ENCODE results near the gene ZBTB47. TPM values are rescaled to one million over a fixed set of nuclear protein-coding genes. Genes with fewer than 3 reads are reported as not detected.

The ZBTB47 gene
- total RNA-seq, 3 donors from 2014 or later (not counting 1 experiment from before 2014, with no cell fraction given): 2.1 to 3.0 (median 3.0) TPM

- Mint-ChIP-seq H3K36me3 (no peaks in the 10 kb centered on the region), H3K27ac (no peak overlapping the region), H3K4me3 (peak overlapping the region; percentile 64), H3K4me1 (peaks cover 0 to 52% of the 10 kb centered on the region in 2 donors), H3K9me3 (no peaks in the 10 kb centered on the region), H3K27me3 (ENCODE audit: low read depth in 2 of 2) (no peaks in the 10 kb centered on the region)
- intact Hi-C loops (cut with micrococcal nuclease): no loop called here
- TF ChIP-seq, protein P1, sequence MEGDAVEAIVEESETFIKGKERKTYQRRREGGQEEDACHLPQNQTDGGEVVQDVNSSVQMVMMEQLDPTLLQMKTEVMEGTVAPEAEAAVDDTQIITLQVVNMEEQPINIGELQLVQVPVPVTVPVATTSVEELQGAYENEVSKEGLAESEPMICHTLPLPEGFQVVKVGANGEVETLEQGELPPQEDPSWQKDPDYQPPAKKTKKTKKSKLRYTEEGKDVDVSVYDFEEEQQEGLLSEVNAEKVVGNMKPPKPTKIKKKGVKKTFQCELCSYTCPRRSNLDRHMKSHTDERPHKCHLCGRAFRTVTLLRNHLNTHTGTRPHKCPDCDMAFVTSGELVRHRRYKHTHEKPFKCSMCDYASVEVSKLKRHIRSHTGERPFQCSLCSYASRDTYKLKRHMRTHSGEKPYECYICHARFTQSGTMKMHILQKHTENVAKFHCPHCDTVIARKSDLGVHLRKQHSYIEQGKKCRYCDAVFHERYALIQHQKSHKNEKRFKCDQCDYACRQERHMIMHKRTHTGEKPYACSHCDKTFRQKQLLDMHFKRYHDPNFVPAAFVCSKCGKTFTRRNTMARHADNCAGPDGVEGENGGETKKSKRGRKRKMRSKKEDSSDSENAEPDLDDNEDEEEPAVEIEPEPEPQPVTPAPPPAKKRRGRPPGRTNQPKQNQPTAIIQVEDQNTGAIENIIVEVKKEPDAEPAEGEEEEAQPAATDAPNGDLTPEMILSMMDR (IDR thresholded peaks at IDR 0.05): no peak
- 95% methylated on average over 4 of the region's 4 CpGs for WGBS (ENCODE audit: insufficient coverage)
- Histone ChIP-seq H3K4me3 (ENCODE audit: low read length) (no peak overlapping the region), H3K4me1 (ENCODE audit: control insufficient read depth, insufficient read depth, low read length) (peaks cover 33% of the 10 kb centered on the region), H3K36me3 (ENCODE audit: control insufficient read depth, insufficient read depth, low read length) (no peaks in the 10 kb centered on the region), H3K9me3 (ENCODE audit: control insufficient read depth, insufficient read depth, low read length) (no peaks in the 10 kb centered on the region), H3K27me3 (ENCODE audit: control insufficient read depth, insufficient read depth, low read length) (no peaks in the 10 kb centered on the region), H3K27ac (ENCODE audit: low read length) (no peak overlapping the region)
- peak in 1 of 2 donors; percentile 31 for DNase-seq
- no peak for ATAC-seq
These were observed 1.9 kb downstream of the ZBTB47 start for GRCh38 chr3:42655331-42655888.

- H3K4me3 Mint-ChIP-seq: peak overlapping the region; percentile 25
These were observed 2.6 kb downstream of the ZBTB47 start for GRCh38 chr3:42655980-42656679.

DNA sequence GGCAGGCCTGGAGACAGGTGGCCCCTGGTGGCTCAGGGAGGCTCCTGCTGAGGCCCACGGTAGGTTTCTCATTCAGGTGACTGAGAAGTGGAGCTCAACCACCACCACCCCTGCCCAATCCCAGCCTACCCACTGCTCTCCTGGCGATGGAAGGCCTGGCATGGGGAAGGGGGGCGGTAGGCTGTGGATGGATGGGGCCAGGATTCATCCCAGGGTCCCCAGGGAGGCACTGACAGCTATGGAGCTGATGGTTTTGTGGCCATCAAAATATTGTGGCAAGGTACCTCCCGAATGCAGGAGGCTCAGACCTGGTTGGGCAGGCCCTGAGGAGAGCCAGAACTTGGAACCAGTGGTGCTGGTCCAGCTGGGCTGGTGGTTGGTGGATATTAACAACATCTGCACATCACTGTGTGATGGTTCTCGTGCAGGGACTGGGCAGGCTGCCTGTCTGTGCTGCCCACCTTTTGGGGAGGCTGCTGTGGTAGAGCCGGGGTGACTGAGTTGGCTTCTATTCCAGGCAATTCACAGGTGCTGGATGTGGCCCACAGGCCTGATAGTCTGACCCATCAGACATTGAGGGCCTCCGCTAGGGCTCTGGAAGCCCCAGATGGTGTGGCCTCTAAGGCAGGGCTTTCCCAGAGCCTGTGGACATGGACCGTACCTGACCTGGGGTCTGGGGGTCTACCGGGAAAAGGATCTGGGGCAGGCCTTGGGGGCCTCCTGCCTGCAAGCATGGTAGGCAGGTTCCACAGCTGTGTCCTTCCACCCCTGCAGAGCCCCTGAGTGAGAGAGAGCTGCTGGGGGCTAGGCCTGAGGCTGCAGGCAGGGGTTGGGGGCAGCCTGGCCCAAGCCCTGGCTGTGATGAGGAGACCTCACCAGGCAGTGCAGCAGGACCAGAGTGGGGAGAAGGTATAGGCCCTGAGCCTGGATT is 3.4 kb downstream of the ZBTB47 start:
- ATAC-seq (no peak), DNase-seq (no peak)
- intact Hi-C loops (cut with micrococcal nuclease): no loop called here
- H3K36me3 ChIP-seq (ENCODE audit: control insufficient read depth, insufficient read depth, low read length): no peaks in the 10 kb centered on the region
- H3K9me3 ChIP-seq (ENCODE audit: control insufficient read depth, insufficient read depth, low read length): no peaks in the 10 kb centered on the region
- Mint-ChIP-seq H3K4me3 (no peak overlapping the region), H3K36me3 (no peaks in the 10 kb centered on the region), H3K4me1 (peaks cover 0 to 42% of the 10 kb centered on the region in 2 donors), H3K27ac (peak overlapping the region in 1 of 2 donors; percentile 63), H3K9me3 (no peaks in the 10 kb centered on the region), H3K27me3 (ENCODE audit: low read depth in 2 of 2) (no peaks in the 10 kb centered on the region)
- H3K27me3 ChIP-seq (ENCODE audit: control insufficient read depth, insufficient read depth, low read length): no peaks in the 10 kb centered on the region
- no peak overlapping the region for H3K27ac ChIP-seq (ENCODE audit: low read length)
- H3K4me1 ChIP-seq (ENCODE audit: control insufficient read depth, insufficient read depth, low read length): peaks cover 30% of the 10 kb centered on the region
- H3K4me3 ChIP-seq (ENCODE audit: low read length): no peak overlapping the region
- TF ChIP-seq, protein P1 (IDR thresholded peaks at IDR 0.05): no peak
- WGBS (ENCODE audit: insufficient coverage): 92% methylated on average over 8 of the region's 9 CpGs

More at GRCh38 chr3:42655980-42656679, 2.6 kb downstream of the ZBTB47 start:
- H3K27me3 Mint-ChIP-seq (ENCODE audit: low read depth in 2 of 2): no peaks in the 10 kb centered on the region
- H3K9me3 ChIP-seq (ENCODE audit: control insufficient read depth, insufficient read depth, low read length): no peaks in the 10 kb centered on the region
- ATAC-seq (no peak), DNase-seq (no peak)
- peak overlapping the region in 1 of 2 donors; percentile 63 for H3K27ac Mint-ChIP-seq
- intact Hi-C loops (cut with micrococcal nuclease): no loop called here
- WGBS (ENCODE audit: insufficient coverage): 94% methylated on average over 6 of the region's 6 CpGs
- no peak overlapping the region for H3K27ac ChIP-seq (ENCODE audit: low read length)
- no peaks in the 10 kb centered on the region for H3K27me3 ChIP-seq (ENCODE audit: control insufficient read depth, insufficient read depth, low read length)
- H3K36me3 ChIP-seq (ENCODE audit: control insufficient read depth, insufficient read depth, low read length): no peaks in the 10 kb centered on the region
- H3K4me1 Mint-ChIP-seq: peaks cover 0 to 49% of the 10 kb centered on the region in 2 donors
- peaks cover 33% of the 10 kb centered on the region for H3K4me1 ChIP-seq (ENCODE audit: control insufficient read depth, insufficient read depth, low read length)
- H3K9me3 Mint-ChIP-seq: no peaks in the 10 kb centered on the region
- TF ChIP-seq, protein P1 (IDR thresholded peaks at IDR 0.05): no peak
- no peaks in the 10 kb centered on the region for H3K36me3 Mint-ChIP-seq
- H3K4me3 ChIP-seq (ENCODE audit: low read length): no peak overlapping the region

Measured in natural killer cell (primary cell).